HG02763 (cell line): ENCODE data around the gene ARVCF.

Experiments
- ATAC-seq: cut with Tn5 transposase; IDR thresholded peaks from one replicate; pipeline ENCODE4 v1.9.1; 2021; ENCODE audit warnings: mild to moderate bottlenecking, moderate library complexity; ENCODE audit not compliant: unreplicated experiment

The ARVCF gene

DNA sequence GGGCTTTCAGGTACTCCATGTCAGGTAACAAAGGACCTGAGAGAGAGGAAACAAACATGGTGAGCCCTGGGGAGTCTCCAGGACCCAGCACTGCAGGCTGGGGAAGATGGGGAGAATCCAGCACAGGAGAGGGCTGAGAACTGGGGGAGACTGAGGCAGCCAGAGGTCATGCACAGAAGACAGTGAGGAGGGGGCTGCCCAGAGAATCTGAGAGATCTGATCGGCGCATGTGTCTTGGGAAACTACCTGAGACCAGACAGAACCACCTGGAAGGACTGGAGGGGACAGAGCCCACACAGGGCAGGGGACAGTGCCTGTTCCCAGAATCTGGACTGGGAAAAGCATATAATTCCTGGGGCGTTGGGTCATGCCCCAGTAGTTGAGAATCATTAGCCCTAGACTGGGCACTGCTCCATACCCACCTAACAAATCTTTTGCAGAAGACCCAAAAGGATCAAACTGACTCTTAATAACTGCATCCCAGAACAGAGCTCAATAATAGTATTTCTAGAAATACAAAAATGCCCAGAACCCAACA, 95.0 kb downstream of the ARVCF start:
- ATAC-seq = no peak
